DMS 273 (cell line): Measurements from ENCODE around the gene TBX3.
"Not testable (repeated sequence)": the region's sequence is repeated elsewhere in the genome, so short reads cannot be mapped to it uniquely, and the experiment has no call there.

ENCODE experiments used
- DNase-seq: peaks from one replicate; lab custom pipeline; 2025; ENCODE audit not compliant: unreplicated experiment; lab: John Stamatoyannopoulos, UW

The TBX3 gene

GRCh38 chr12:114684098-114684869 lies at the start of gene TBX3:
TBX3 (minus strand) TSS chr12:114684175; CDS start chr12:114683200, 975 bp downstream.
- peak; percentile 99 for DNase-seq

DNA sequence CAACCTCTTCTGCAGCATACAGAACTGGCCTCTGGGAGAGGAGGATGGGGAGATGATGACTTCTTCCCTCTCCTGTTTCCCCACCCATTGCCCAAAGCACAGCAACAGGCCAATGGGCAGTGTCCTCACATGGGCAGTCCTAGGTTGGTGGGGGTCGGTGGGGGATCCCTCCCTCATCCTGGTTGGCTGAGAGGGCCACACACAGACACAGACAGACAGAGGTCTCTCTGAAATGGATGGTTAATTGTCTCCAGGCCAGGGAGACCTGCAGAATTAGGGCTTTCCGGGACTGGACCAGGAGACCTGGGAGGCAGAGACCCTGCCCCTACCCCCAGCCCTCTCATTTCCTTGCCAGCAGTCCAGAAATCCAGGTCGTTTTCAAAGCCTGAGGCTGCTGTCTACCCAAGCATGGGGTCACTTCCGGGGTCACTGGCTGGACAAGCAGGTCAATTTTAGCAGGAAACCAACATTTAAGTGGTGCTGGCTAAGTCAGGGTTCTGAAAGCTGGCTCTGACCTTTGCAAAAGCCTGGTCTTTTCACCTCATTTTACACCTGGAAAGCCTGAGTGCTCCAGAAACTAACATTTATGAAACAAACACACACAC lies 48.6 kb upstream of the TBX3 start:
- DNase-seq, result no peak

DNA sequence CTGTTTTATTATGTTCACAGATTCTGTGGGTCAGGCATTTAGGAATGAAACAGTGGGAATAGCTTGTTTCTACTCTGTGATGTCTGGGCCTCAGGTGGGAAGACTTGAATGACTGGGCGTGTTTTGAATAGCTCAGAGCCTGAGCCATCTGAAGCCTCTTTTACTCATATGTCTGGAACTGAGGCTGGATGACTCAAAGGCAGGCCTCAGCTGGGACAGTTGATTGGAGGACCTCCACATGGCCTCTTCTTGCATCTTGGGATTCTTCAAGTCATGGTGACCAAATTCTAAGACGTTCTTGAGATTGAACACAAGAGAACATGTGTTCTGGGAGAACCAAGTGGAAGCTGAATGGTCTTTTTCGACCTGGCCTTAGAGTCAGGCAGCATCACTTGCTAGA lies 45.8 kb upstream of the TBX3 start:
- DNase-seq, result no peak

DNA sequence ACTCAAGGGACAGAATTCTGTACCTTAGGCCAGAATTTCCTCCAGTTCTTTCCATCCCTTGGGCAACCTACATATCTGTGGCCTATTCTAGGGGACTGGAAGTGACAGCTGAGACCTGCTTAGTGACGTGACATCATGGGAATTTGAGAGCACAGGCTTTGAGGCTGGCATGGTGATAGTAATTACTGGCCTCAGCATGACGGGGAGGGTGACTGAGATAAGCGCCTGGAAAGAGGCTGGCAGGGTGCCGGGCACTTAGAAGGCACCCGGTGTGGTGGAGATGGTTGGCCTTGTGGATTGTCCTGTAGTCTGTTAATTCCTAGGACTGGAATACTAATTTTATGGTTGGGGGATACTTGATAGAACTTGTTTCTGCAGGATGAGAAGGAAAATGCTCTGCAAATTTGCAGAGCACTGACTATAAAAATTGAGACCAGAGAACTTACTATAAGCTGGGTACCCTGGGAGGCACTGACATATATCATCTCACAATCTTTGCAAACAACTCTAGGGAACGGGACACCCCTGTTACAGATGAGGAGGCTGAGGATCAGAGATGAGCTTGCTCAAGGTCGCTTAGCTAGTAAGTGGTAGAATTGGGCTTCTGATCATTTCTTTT lies 42.2 kb upstream of the TBX3 start:
- no peak for DNase-seq

- not testable (repeated sequence) for DNase-seq
These were observed 38.2 kb upstream of the TBX3 start for GRCh38 chr12:114722176-114722575.

GRCh38 chr12:114721266-114721665 lies 37.3 kb upstream of the TBX3 start:
- no peak for DNase-seq

DNA sequence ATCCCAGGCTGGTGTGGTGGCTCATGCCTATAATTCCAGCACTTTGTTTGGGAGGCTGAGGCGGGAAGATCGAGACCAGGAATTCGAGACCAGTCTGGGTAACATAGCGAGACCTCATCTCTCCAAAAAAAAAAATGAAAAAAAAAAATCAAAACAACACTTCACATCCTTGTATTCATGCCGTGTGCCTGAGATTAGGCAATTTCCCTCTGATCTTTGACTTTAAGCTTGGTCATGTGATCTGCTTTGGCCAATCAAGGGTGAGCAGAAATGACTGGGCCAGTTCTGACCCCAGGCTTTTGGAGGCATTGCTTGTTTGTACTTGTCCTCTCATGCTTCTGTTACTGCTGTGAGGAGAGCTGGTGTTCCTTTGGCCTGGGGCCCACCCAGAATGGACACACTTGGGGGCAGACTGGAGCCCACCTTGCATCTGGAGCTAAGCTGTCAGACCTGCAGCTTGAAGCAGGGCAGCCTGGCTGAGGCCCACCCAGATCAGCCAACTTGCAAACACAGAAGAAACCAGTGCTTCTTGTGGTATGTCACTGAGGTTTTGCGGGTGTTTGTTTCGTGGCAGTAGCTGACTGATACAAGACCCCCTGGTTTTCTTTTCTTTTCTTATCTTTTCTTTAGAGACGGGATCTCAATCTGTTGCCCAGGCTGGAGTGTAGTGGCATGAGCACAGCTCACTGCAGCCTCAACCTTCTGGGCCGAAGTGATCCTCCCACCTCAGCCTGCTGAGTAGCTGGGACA lies 29.7 kb upstream of the TBX3 start:
- DNase-seq, result no peak

DNA sequence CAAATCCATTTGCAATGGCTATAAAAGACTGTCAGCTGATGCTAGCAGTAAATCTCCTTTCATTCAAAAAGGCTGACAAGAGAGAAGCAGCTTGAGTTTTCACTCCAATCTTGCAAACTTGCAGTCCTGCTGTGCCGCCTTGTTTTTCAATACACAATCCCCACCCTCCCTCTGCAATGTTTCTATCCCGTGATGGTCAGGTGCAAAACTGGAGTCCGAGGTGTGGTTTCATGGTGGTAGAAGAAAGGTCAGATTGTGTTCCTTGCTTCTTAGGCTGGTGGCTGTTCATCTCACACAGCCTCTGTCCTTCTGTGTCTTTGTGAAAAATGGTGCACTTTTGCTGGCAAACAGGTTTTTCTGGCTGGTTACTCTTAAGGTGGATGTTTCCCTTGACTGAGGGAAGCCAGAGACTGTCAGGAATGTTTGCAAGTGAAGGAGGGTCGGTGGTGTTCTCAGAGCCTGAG lies 27.7 kb upstream of the TBX3 start:
- DNase-seq, result no peak

DNA sequence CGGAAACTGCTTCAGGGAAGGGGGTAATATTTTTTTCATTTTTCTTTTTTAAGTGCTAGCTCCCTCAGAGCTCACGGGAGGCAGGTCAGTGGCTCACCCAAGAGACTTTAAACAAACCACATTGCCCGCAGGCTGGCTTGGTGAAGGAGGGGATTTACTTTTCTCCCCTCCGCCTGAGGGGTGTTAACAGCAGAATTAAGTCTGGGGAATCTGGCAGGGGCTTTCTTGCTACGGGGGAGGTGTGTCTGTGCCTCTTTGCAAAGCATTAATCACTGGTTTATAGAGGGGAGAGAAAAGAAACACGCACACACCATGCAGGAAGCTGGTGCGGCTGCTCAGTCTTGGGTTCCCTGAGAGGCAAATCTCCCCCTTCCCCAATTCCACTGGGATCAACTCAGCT lies 26.2 kb upstream of the TBX3 start:
- no peak for DNase-seq

- no peak for DNase-seq
These were observed 25.1 kb upstream of the TBX3 start for GRCh38 chr12:114709112-114709511.

- not testable (repeated sequence) for DNase-seq
These were observed 24.6 kb upstream of the TBX3 start for GRCh38 chr12:114708598-114708997.

- no peak for DNase-seq
These were observed 20.1 kb upstream of the TBX3 start for GRCh38 chr12:114704096-114704495.

DNA sequence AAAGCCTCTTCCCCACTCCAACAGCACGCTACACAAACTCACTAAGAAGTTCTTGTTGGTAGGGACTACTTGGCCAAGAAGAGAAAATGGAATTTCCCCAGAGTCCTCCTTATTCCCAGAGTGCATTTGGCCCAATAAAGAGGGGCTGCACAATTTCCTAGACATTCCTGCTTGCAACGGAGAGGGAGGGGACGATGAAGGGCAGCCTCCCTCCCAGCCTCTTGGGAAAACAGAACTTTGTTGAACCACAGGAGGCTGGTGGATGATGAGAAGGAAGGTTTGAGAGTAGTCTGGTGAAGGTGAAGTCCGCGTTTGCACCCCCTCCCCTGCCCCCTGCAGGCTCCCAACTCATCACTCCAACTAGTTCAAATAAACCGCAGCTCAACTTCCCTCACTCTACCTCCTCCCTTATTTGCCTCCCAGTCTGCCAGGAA lies 19.1 kb upstream of the TBX3 start:
- DNase-seq, result peak; percentile 5

- no peak for DNase-seq
These were observed 18.5 kb upstream of the TBX3 start for GRCh38 chr12:114702462-114702861.

DNA sequence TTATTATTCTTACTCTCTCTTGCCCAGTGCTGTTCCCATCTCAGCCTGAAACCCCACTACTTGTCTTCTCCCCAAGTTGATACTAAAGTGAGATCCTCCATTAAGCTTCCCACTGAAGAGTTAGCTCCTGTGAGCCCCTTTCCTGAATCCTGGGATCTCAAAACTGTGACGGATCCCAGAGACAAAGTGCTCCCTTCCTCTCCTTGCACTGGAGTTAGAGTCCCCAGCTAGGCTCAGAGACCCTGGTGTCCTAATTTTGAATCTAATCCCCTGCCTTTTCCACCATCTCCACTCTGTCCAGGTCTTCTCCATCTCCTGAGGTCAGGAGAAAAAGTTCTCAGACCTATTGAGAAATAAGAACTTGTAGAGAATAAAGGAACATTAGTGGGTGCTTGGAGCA lies 17.6 kb upstream of the TBX3 start:
- DNase-seq, result no peak

DNA sequence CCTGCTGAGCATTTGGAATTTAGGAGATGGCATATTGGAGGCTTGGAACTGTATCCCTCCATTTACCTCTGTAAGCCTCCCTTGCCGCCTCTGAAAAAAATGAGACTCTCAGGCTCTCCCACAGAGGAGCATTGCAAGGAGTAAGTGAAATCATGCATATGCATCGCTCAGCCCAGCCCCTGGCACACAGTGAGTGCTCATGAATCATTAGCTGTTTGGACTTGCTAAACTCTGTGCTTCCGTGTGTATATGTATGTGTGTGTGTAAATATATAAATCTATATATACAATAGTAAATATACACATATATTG lies 17.1 kb upstream of the TBX3 start:
- no peak for DNase-seq

- DNase-seq, result no peak
These were observed 16.6 kb upstream of the TBX3 start for GRCh38 chr12:114700392-114701103.

DNA sequence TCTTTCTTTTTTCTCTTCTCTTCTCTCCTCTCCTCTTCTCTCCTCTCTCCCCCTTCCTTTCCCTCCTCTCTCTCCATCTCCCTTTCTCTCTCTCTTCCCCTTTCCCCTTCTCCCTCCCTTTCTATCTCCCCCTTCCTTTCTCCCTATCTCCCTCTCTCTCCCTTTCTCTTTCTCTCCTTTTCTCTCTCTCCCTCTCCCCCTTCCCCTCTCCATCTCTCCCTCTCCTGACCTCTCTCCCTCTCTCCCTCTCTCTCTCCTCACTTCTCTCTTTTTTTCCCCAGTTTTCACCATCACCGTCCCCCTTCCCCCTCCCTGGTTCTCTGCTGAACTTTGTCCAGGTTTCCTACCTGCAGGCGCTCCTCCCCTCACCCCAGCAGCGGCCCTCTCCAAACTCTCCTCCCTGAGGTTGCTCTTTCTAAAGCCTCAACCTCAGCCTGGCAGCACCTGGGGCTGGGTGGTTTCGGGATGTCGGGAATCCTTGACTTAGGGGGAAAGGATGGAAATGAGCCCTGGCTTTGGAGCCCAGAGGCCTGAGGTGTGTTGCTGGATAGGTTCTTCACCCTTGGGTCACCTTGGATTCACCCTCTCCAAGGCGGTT lies 14.7 kb upstream of the TBX3 start:
- DNase-seq, result no peak

GRCh38 chr12:114697741-114698565 lies 14.0 kb upstream of the TBX3 start:
- DNase-seq, result no peak

GRCh38 chr12:114697243-114697716 lies 13.3 kb upstream of the TBX3 start:
- no peak for DNase-seq
